Prostate gland (tissue), 2 donors: ENCODE data around the gene KDM4C. TPM values are rescaled to one million over a fixed set of nuclear protein-coding genes. Genes with fewer than 3 reads are reported as not detected.

ENCODE experiments used
- DNase-seq: peaks from one replicate; pipeline ENCODE4 v3.0.0-alpha.2; 2019; ENCODE audit warnings: low spot score
- H3K27ac ChIP-seq, 2 donors: fragments of 200-600 bp; sonication (generic); 2 replicates each; pipeline ENCODE4 v1.5.1; 2017 to 2019
- H3K27me3 ChIP-seq: fragments of 200-600 bp; sonication (generic); replicated peaks from 2 replicates; pipeline ENCODE4 v1.5.1; 2019; ENCODE audit not compliant: insufficient read depth
- H3K36me3 ChIP-seq, 2 donors: fragments of 200-600 bp; sonication (generic); 1 replicate in 1 of 2; 2 replicates in 1 of 2; pipeline versions ENCODE4 v1.5.1 to v1.8.1; 2017 to 2019
- H3K4me1 ChIP-seq: fragments of 200-600 bp; sonication (generic); replicated peaks from 2 replicates; pipeline ENCODE4 v1.5.1; 2019
- H3K4me3 ChIP-seq, 2 donors: fragments of 200-600 bp; sonication (generic); 2 replicates each; pipeline ENCODE4 v1.5.1; 2017 to 2019
- H3K9me3 ChIP-seq: fragments of 200-600 bp; sonication (generic); 2 replicates; pipeline ENCODE4 v1.5.1; 2017
- CTCF ChIP-seq, 4 experiments: fragments of 200-600 bp in 2 of 4; fragments of 450-650 bp in 2 of 4; sonication (generic) in 2 of 4; IDR thresholded peaks; 1 replicate in 3 of 4; 2 replicates in 1 of 4; pipeline ENCODE4 v1.5.1; 2016 to 2019; ENCODE audit warnings: antibody characterized with exemption in 4 of 4, mild to moderate bottlenecking in 2 of 4, moderate library complexity in 2 of 4
- POLR2A ChIP-seq: fragments of 450-650 bp; IDR thresholded peaks from one replicate; pipeline ENCODE4 v1.6.1; 2016; ENCODE audit warnings: antibody characterized with exemption, mild to moderate bottlenecking
- POLR2AphosphoS5 ChIP-seq: sonication (generic); formaldehyde crosslinking; IDR thresholded peaks from one replicate; pipeline ENCODE4 v1.6.1; 2017; ENCODE audit warnings: antibody characterized with exemption
- WGBS: methylation state at CpG from one replicate; pipeline ENCODE4 v1.1.5; 2018; 5-methylcytosine and 5-hydroxymethylcytosine counted together
- intact Hi-C: fragments of 100-400 bp; cut with DNase I; formaldehyde crosslinking; loops from one replicate; pipeline ENCODE4 v1.14.2; 2022
- total RNA-seq, 2 donors: library from RNA; depleted of rRNA; stranded (reverse); fragments of >200 nt; gene quantifications; one replicate each; pipeline ENCODE4 v1.1.0, GENCODE V29; 2016

Gene KDM4C
- total RNA-seq, 2 donors from 2014 or later, result 18.1 to 27.7 TPM

DNA sequence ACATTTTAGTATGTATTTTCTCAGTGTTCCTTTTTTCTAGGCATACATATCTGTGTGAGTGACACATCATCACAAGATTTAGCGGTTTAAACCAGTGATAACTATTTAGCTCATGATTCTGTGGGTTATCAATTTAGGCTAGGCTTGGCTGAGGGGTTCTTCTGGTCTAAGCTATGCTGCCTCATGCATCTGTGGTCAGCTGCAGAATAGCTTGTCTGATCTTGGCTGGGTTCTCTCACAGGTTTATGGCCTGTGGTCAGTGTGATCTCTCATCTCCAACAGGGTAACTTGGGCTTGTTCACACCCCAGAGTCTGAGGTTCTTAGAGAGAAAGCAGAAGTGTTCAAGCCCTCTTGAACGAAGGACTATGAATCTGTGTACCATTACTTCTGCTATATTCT lies 363.3 kb downstream of the KDM4C start:
- TF ChIP-seq CTCF (IDR thresholded peaks at IDR 0.05), result no peak
- no peak for TF ChIP-seq POLR2A
- TF ChIP-seq POLR2AphosphoS5, result no peak
- intact Hi-C loops, result no loop called here
- Histone ChIP-seq H3K4me3 (no peak overlapping the region), H3K4me1 (no peaks in the 10 kb centered on the region), H3K27ac (no peak overlapping the region), H3K27me3 (no peaks in the 10 kb centered on the region), H3K36me3 (no peaks in the 10 kb centered on the region), H3K9me3 (no peaks in the 10 kb centered on the region)
- DNase-seq, result no peak
- WGBS, result 93% methylated on average over 2 of the region's 2 CpGs

- Histone ChIP-seq H3K27ac (no peak overlapping the region), H3K36me3 (no peaks in the 10 kb centered on the region), H3K4me1 (no peaks in the 10 kb centered on the region), H3K4me3 (no peak overlapping the region), H3K27me3 (no peaks in the 10 kb centered on the region), H3K9me3 (no peaks in the 10 kb centered on the region)
- no peak for TF ChIP-seq POLR2AphosphoS5
- TF ChIP-seq CTCF (IDR thresholded peaks at IDR 0.05), result no peak
- no peak for TF ChIP-seq POLR2A
- intact Hi-C loops, result no loop called here
- no peak for DNase-seq
- WGBS, result 100% methylated on average over 1 of the region's 1 CpG
Measured at GRCh38 chr9:7121664-7122063, 363.9 kb downstream of the KDM4C start.

DNA sequence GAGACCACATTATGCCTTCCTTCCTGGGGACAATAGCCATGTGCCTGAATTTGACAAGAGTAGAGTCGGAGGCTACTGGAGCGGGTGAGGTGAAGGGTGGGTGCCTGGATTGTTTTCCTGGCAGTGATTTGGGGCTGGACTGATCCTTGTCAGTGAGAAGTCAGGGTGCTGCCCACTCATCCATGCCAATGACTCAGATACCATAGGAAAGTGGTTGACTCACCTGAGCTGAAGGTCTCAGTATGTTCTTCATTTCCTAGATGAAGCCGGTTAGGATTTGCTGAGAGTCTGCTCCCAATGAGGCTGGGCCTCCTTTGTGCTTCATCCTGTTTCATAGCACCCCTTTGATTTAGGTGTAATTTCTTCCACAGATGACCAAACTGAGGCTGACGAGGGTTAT lies 366.0 kb downstream of the KDM4C start:
- Histone ChIP-seq H3K36me3 (no peaks in the 10 kb centered on the region), H3K27me3 (no peaks in the 10 kb centered on the region), H3K4me1 (no peaks in the 10 kb centered on the region), H3K9me3 (no peaks in the 10 kb centered on the region), H3K4me3 (no peak overlapping the region), H3K27ac (no peak overlapping the region)
- intact Hi-C loops, result no loop called here
- no peak for TF ChIP-seq POLR2AphosphoS5
- TF ChIP-seq POLR2A, result no peak
- TF ChIP-seq CTCF (IDR thresholded peaks at IDR 0.05), result no peak
- no peak for DNase-seq
- 96% methylated on average over 4 of the region's 4 CpGs for WGBS

GRCh38 chr9:7125231-7125630 lies 367.5 kb downstream of the KDM4C start:
- H3K4me1 ChIP-seq, result no peaks in the 10 kb centered on the region
- no peaks in the 10 kb centered on the region for H3K9me3 ChIP-seq
- no peaks in the 10 kb centered on the region for H3K36me3 ChIP-seq
- H3K4me3 ChIP-seq, result no peak overlapping the region
- no peak for DNase-seq
- 93% methylated on average over 2 of the region's 2 CpGs for WGBS
- intact Hi-C loops, result no loop called here
- H3K27me3 ChIP-seq, result no peaks in the 10 kb centered on the region
- H3K27ac ChIP-seq, result no peak overlapping the region
- TF ChIP-seq POLR2AphosphoS5 (no peak), POLR2A (no peak), CTCF (IDR thresholded peaks at IDR 0.05) (no peak)

GRCh38 chr9:7129391-7129790 lies 371.6 kb downstream of the KDM4C start:
- intact Hi-C loops, result no loop called here
- Histone ChIP-seq H3K4me3 (no peak overlapping the region), H3K36me3 (no peaks in the 10 kb centered on the region), H3K27ac (no peak overlapping the region), H3K9me3 (no peaks in the 10 kb centered on the region), H3K27me3 (no peaks in the 10 kb centered on the region), H3K4me1 (no peaks in the 10 kb centered on the region)
- no peak for DNase-seq
- WGBS, result 38% methylated on average over 2 of the region's 2 CpGs
- TF ChIP-seq CTCF (IDR thresholded peaks at IDR 0.05) (no peak), POLR2A (no peak), POLR2AphosphoS5 (no peak)
